Uterus (tissue), 4 donors: ENCODE data around the gene CMTR1. TPM values are rescaled to one million over a fixed set of nuclear protein-coding genes. Genes with fewer than 3 reads are reported as not detected.

Experiments
- DNase-seq, 2 donors: peaks; one replicate each; pipeline ENCODE4 v3.0.0-alpha.2; 2019 to 2020
- H3K27ac ChIP-seq, 2 donors: fragments of 200-600 bp; sonication (generic); 1 replicate in 1 of 2; 2 replicates in 1 of 2; pipeline ENCODE4 v1.5.1; 2016 to 2018
- H3K27me3 ChIP-seq, 2 donors: fragments of 200-600 bp; sonication (generic); one replicate each; pipeline ENCODE4 v1.5.1; 2018 to 2019; ENCODE audit warnings: control low read depth in 1 of 2
- H3K36me3 ChIP-seq, 2 donors: fragments of 200-600 bp; sonication (generic); one replicate each; pipeline ENCODE4 v1.5.1; 2019; ENCODE audit warnings: control low read depth in 1 of 2
- H3K4me1 ChIP-seq, 2 donors: fragments of 200-600 bp; sonication (generic); one replicate each; pipeline ENCODE4 v1.5.1; 2018 to 2019; ENCODE audit warnings: control low read depth in 1 of 2
- H3K4me3 ChIP-seq, 2 donors: fragments of 200-600 bp; sonication (generic); 1 replicate in 1 of 2; 2 replicates in 1 of 2; pipeline ENCODE4 v1.5.1; 2018 to 2019; ENCODE audit warnings: mild to moderate bottlenecking in 1 of 2
- H3K9me3 ChIP-seq, 2 donors: fragments of 200-600 bp; sonication (generic); one replicate each; pipeline ENCODE4 v1.5.1; 2019; ENCODE audit warnings: control low read depth in 1 of 2
- CTCF ChIP-seq, 4 experiments: fragments of 200-600 bp in 2 of 4; fragments of 450-650 bp in 2 of 4; sonication (generic) in 2 of 4; IDR thresholded peaks; one replicate each; pipeline ENCODE4 v1.5.1; 2016 to 2019; ENCODE audit warnings: antibody characterized with exemption in 4 of 4, mild to moderate bottlenecking in 2 of 4, moderate library complexity in 1 of 4
- POLR2A ChIP-seq, 2 donors: fragments of 450-650 bp; IDR thresholded peaks; one replicate each; pipeline ENCODE4 v1.6.1; 2016; ENCODE audit warnings: antibody characterized with exemption in 2 of 2, mild to moderate bottlenecking in 1 of 2, moderate library complexity in 1 of 2
- intact Hi-C: fragments of 100-400 bp; cut with DNase I; formaldehyde crosslinking; loops from one replicate; pipeline ENCODE4 v1.15.1; 2023; ENCODE audit warnings: low total_unique reads
- total RNA-seq, 4 donors: library from RNA; depleted of rRNA in 3 of 4; stranded (reverse); fragments of >200 nt in 3 of 4; gene quantifications; one replicate each; pipeline versions ENCODE4 v1.1.0 to v1.2.4, GENCODE V29; 2014 to 2023
- donor health status: DM: yes; HTN: yes; CAD: no.

CMTR1 gene
- total RNA-seq, 4 donors from 2014 or later: 5.9 to 54.9 (median 31.0) TPM

GRCh38 chr6:37511201-37511600 lies 78.2 kb downstream of the CMTR1 start:
- no peaks in the 10 kb centered on the region for H3K27me3 ChIP-seq
- TF ChIP-seq CTCF (IDR thresholded peaks at IDR 0.05) (no peak), POLR2A (IDR thresholded peaks at IDR 0.05) (no peak)

GRCh38 chr6:37511910-37512399 lies 78.9 kb downstream of the CMTR1 start:
- intact Hi-C loops: no loop called here
- Histone ChIP-seq H3K27ac (no peak overlapping the region), H3K4me3 (no peak overlapping the region), H3K27me3 (no peaks in the 10 kb centered on the region), H3K4me1 (no peaks in the 10 kb centered on the region), H3K36me3 (no peaks in the 10 kb centered on the region), H3K9me3 (no peaks in the 10 kb centered on the region)
- TF ChIP-seq POLR2A (IDR thresholded peaks at IDR 0.05) (no peak), CTCF (IDR thresholded peaks at IDR 0.05) (no peak)
- no peak for DNase-seq

More at GRCh38 chr6:37511201-37511600, 78.2 kb downstream of the CMTR1 start:
- Histone ChIP-seq H3K36me3 (no peaks in the 10 kb centered on the region), H3K4me1 (no peaks in the 10 kb centered on the region), H3K9me3 (no peaks in the 10 kb centered on the region), H3K27ac (no peak overlapping the region), H3K4me3 (no peak overlapping the region)
- intact Hi-C loops: no loop called here
- no peak for DNase-seq

DNA sequence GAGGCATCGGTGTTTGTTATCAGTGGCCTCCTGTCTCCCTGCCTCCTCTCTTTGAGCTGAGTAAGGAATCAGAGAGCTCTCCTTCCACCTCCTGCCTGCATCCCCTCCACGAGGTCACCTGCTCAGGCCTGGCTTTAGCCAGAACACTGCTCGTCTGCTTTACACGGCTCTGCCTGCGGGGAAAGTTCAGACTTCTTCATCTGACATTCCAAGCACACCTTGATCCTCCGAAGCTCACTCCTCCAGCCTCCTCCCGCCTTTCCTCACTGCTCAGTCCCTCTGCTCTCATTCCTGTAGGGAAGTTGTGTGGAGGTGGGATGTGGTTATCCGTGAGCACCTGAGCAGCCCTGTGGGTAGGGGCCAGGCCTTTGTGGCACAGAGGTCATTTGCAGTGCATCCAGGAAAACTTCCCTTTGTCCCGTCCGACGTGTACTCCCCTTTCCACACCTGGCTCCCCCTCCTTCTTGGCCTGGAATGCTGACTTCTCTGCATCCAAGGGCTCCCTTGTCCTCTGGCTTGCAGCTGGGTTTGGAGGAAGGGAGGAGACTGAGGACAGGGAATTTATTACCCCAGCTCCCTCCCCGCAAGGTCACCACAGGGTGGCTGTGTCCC lies 79.5 kb downstream of the CMTR1 start:
- Histone ChIP-seq H3K36me3 (no peaks in the 10 kb centered on the region), H3K4me3 (no peak overlapping the region), H3K27me3 (no peaks in the 10 kb centered on the region), H3K4me1 (no peaks in the 10 kb centered on the region), H3K27ac (no peak overlapping the region), H3K9me3 (no peaks in the 10 kb centered on the region)
- DNase-seq: no peak
- intact Hi-C loops: no loop called here
- TF ChIP-seq POLR2A (IDR thresholded peaks at IDR 0.05) (no peak), CTCF (IDR thresholded peaks at IDR 0.05) (no peak)

DNA sequence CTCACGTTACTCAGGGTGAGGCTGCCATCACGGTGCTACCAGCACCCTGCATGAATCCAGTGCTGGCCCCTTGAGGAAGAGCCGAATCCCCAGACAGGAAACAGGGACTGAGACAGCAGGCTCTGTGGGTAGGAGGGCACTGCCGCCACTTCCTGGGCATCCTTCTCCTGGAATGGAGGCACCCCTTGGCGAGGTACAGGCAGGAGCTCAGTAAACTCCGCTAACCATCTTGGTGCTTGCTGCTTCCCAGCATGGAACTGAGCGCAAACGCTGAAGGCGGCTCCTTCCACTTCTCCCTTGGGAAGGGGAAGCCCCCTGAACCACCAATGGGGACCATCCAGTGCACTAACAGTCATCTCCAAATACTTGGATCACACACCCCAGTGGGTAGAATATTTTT lies 80.1 kb downstream of the CMTR1 start:
- Histone ChIP-seq H3K36me3 (no peaks in the 10 kb centered on the region), H3K9me3 (no peaks in the 10 kb centered on the region), H3K27me3 (no peaks in the 10 kb centered on the region), H3K4me1 (no peaks in the 10 kb centered on the region), H3K27ac (no peak overlapping the region), H3K4me3 (no peak overlapping the region)
- no peak for TF ChIP-seq CTCF (IDR thresholded peaks at IDR 0.05)
- TF ChIP-seq POLR2A (IDR thresholded peaks at IDR 0.05): no peak
- intact Hi-C loops: no loop called here
- DNase-seq: no peak

DNA sequence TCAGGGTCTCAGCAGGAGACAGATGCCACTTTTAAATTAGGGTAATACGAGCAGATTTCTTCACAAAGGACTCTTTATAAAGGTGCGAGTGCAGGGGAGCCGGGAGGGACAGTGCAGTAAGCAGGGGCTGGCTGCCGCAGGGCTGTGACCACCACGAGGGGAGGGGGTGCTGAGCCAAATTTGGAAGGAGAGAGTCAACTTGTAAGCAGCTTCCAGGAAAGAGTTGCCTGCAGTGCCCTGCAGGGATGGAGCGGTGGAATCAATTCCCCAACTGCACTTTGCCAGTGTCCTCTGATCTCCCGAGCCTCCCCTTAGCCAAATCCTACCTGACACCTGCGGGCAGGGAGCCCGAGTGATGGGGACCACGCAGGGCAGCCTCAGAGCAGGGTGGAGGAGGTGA lies 80.6 kb downstream of the CMTR1 start:
- DNase-seq: no peak
- H3K4me3 ChIP-seq: no peak overlapping the region
- H3K4me1 ChIP-seq: no peaks in the 10 kb centered on the region
- no peaks in the 10 kb centered on the region for H3K36me3 ChIP-seq
- intact Hi-C loops: no loop called here
- no peak overlapping the region for H3K27ac ChIP-seq
- H3K9me3 ChIP-seq: no peaks in the 10 kb centered on the region
- H3K27me3 ChIP-seq: no peaks in the 10 kb centered on the region
- no peak for TF ChIP-seq POLR2A (IDR thresholded peaks at IDR 0.05)
- TF ChIP-seq CTCF (IDR thresholded peaks at IDR 0.05): no peak
